HUES6 (cell line): ENCODE results near the gene MOSPD2.

Source experiments
- H3K27ac ChIP-seq: 2 replicates; pipeline ENCODE4 v1.7.0; 2013; ENCODE audit warnings: low read depth, mild to moderate bottlenecking, low read length, inconsistent platforms
- H3K27me3 ChIP-seq: 2 replicates; pipeline ENCODE4 v1.6.1; 2013; ENCODE audit warnings: low read length; ENCODE audit not compliant: control insufficient read depth, insufficient read depth
- H3K36me3 ChIP-seq: 2 replicates; pipeline ENCODE4 v1.6.1; 2013; ENCODE audit warnings: low read length; ENCODE audit not compliant: control insufficient read depth, insufficient read depth
- H3K4me1 ChIP-seq: 2 replicates; pipeline ENCODE4 v1.6.1; 2013; ENCODE audit warnings: low read length; ENCODE audit not compliant: control insufficient read depth, insufficient read depth
- H3K4me3 ChIP-seq: 2 replicates; pipeline ENCODE4 v1.5.1; 2013; ENCODE audit warnings: low read depth, low read length
- H3K9ac ChIP-seq: one replicate; pipeline ENCODE4 v1.6.1; 2013; ENCODE audit warnings: mild to moderate bottlenecking, low read length
- H3K9me3 ChIP-seq: 2 replicates; pipeline ENCODE4 v1.6.1; 2013; ENCODE audit warnings: low read depth, low read length; ENCODE audit not compliant: control insufficient read depth, insufficient read depth

MOSPD2 gene

GRCh38 chrX:14871767-14872166, 1.5 kb upstream of the MOSPD2 start:
- Histone ChIP-seq H3K27me3 (no peaks in the 10 kb centered on the region; the same call in 1 of the 2 replicates), H3K36me3 (peaks cover 30% of the 10 kb centered on the region), H3K4me1 (peaks cover 6% of the 10 kb centered on the region; the same call in 1 of the 2 replicates), H3K4me3 (peak overlapping the region; percentile 79), H3K9me3 (peaks cover 11% of the 10 kb centered on the region; the same call in 1 of the 2 replicates), H3K27ac (no peak overlapping the region), H3K9ac (no peak overlapping the region)

- H3K36me3 ChIP-seq: peaks cover 25% of the 10 kb centered on the region
- no peak overlapping the region for H3K27ac ChIP-seq
- peak overlapping the region; percentile 77 for H3K9ac ChIP-seq
- peak overlapping the region; percentile 79 for H3K4me3 ChIP-seq
- H3K4me1 ChIP-seq: peaks cover 6% of the 10 kb centered on the region; the same call in 1 of the 2 replicates
- H3K27me3 ChIP-seq: no peaks in the 10 kb centered on the region; the same call in 1 of the 2 replicates
- peaks cover 6% of the 10 kb centered on the region; the same call in 1 of the 2 replicates for H3K9me3 ChIP-seq
These were observed 866 bp upstream of the MOSPD2 start for GRCh38 chrX:14872355-14872754.

DNA sequence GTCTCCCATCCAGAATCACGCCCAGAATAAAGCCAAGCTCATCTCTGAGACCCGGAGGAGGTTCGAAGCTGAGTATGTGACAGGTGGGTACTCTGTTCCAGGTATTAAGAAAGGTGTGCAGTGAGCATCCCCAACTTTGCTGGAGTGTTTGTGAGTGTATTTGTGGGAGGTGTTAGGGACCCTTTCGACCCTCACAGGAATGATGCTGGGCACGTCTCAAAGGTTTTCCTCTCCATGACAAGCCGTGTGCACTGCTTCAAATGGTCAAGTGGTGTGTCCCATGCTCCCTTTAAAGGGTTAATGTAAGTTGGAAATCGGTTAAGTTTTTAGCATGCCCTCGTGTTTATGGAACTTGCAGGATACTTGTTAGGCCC, 442 bp downstream of the MOSPD2 start:
- peak overlapping the region; percentile 99 for H3K4me3 ChIP-seq
- no peaks in the 10 kb centered on the region; the same call in 1 of the 2 replicates for H3K27me3 ChIP-seq
- H3K9me3 ChIP-seq: no peaks in the 10 kb centered on the region; the same call in 1 of the 2 replicates
- H3K9ac ChIP-seq: peak overlapping the region; percentile 91
- peaks cover 13% of the 10 kb centered on the region for H3K36me3 ChIP-seq
- peaks cover 6% of the 10 kb centered on the region; the same call in 1 of the 2 replicates for H3K4me1 ChIP-seq
- peak overlapping the region; percentile 56; the same call in 1 of the 2 replicates for H3K27ac ChIP-seq

DNA sequence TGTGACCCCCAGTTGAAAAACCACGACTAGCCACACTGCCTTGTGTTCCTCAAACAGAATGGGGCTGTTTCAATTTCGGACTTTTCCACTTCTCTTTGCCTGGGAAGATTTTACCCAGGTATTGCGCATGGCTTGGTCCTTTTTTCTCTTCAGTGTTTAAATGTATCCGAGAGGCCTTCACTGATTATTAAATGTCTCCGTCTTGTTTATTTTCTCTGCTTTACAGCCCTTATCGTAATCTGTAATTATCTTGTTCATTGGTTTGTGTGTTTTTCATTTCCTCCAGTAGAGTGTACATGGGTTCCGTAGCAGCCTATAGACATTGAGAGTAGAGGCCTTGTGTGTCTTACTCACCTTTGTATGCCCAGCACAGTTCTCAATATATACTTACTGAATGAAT, 2.4 kb downstream of the MOSPD2 start:
- Histone ChIP-seq H3K27me3 (no peaks in the 10 kb centered on the region; the same call in 1 of the 2 replicates), H3K9ac (no peak overlapping the region), H3K4me3 (no peak overlapping the region), H3K36me3 (peaks cover 6% of the 10 kb centered on the region; the same call in 1 of the 2 replicates), H3K27ac (no peak overlapping the region), H3K4me1 (peaks cover 6% of the 10 kb centered on the region; the same call in 1 of the 2 replicates), H3K9me3 (no peaks in the 10 kb centered on the region)

GRCh38 chrX:14883826-14884225, 10.6 kb downstream of the MOSPD2 start:
- Histone ChIP-seq H3K27ac (no peak overlapping the region), H3K4me3 (no peak overlapping the region), H3K36me3 (no peaks in the 10 kb centered on the region)

GRCh38 chrX:14884714-14885113, 11.5 kb downstream of the MOSPD2 start:
- H3K4me3 ChIP-seq: no peak overlapping the region
- H3K9me3 ChIP-seq: no peaks in the 10 kb centered on the region
- no peaks in the 10 kb centered on the region for H3K36me3 ChIP-seq
- H3K9ac ChIP-seq: no peak overlapping the region
- no peak overlapping the region for H3K27ac ChIP-seq
- H3K4me1 ChIP-seq: no peaks in the 10 kb centered on the region
- no peaks in the 10 kb centered on the region for H3K27me3 ChIP-seq

More at GRCh38 chrX:14883826-14884225, 10.6 kb downstream of the MOSPD2 start:
- no peaks in the 10 kb centered on the region for H3K4me1 ChIP-seq
- H3K9me3 ChIP-seq: no peaks in the 10 kb centered on the region
- H3K27me3 ChIP-seq: no peaks in the 10 kb centered on the region
- no peak overlapping the region for H3K9ac ChIP-seq

GRCh38 chrX:14886252-14886651, 13.0 kb downstream of the MOSPD2 start:
- no peak overlapping the region for H3K4me3 ChIP-seq

DNA sequence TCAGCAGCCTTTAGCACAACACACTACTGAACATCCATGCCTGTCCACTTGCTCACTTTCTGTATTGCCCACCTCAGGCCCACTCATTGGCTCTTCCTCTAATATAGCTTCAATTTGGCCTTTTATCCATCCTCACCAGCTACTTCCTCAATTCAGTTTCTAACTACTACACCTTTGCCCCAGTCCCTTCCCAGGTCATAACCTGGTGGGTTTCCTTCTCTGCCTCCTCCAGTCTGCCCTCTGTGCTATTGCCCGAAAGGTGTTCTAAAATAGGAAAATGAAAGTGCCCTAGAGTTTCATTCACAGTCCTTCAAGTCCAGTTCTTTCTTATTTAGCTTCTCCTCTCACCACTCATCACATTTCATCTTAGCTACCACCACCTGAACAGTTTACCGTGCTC, 23.1 kb downstream of the MOSPD2 start:
- peaks cover 18% of the 10 kb centered on the region for H3K36me3 ChIP-seq
- no peak overlapping the region for H3K27ac ChIP-seq
- 0 out of 2 replicates have a peak, but pooled peaks cover 3% of the 10 kb centered on the region for H3K4me1 ChIP-seq
- H3K27me3 ChIP-seq: no peaks in the 10 kb centered on the region; the same call in 1 of the 2 replicates
- no peaks in the 10 kb centered on the region for H3K9me3 ChIP-seq
- no peak overlapping the region for H3K9ac ChIP-seq
- H3K4me3 ChIP-seq: no peak overlapping the region

More at GRCh38 chrX:14886252-14886651, 13.0 kb downstream of the MOSPD2 start:
- H3K27me3 ChIP-seq: no peaks in the 10 kb centered on the region
- H3K27ac ChIP-seq: no peak overlapping the region
- H3K9ac ChIP-seq: no peak overlapping the region
- no peaks in the 10 kb centered on the region for H3K4me1 ChIP-seq
- H3K9me3 ChIP-seq: no peaks in the 10 kb centered on the region
- H3K36me3 ChIP-seq: no peaks in the 10 kb centered on the region

GRCh38 chrX:14897042-14897441, 23.8 kb downstream of the MOSPD2 start:
- H3K4me1 ChIP-seq: 0 out of 2 replicates have a peak, but pooled peaks cover 3% of the 10 kb centered on the region
- H3K27me3 ChIP-seq: no peaks in the 10 kb centered on the region; the same call in 1 of the 2 replicates
- no peak overlapping the region for H3K27ac ChIP-seq
- no peaks in the 10 kb centered on the region for H3K9me3 ChIP-seq
- H3K36me3 ChIP-seq: peaks cover 18% of the 10 kb centered on the region
- no peak overlapping the region for H3K9ac ChIP-seq
- H3K4me3 ChIP-seq: no peak overlapping the region

DNA sequence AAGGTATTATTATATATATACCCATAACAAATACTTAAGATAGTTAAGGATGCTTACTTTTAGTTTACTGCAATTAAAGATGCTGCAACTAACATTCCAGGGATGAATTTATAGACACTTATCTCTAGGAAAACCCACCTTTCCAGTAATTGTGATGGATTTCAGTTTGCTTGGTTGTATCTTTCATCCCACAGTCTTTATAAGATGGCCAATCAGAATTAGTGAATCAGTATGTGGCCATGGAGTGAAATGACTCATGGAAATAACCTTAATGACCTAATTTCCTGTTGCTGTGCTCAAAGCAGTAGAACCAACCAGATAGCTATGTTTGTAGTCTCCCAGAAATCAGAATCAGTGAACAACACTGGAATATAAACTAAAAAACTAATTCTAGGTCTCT, 26.4 kb downstream of the MOSPD2 start:
- H3K9me3 ChIP-seq: peaks cover 7% of the 10 kb centered on the region
- H3K36me3 ChIP-seq: peaks cover 29% of the 10 kb centered on the region
- 0 out of 2 replicates have a peak, but pooled peaks cover 3% of the 10 kb centered on the region for H3K4me1 ChIP-seq
- no peaks in the 10 kb centered on the region; the same call in 1 of the 2 replicates for H3K27me3 ChIP-seq
- H3K27ac ChIP-seq: 0 out of 2 replicates have a peak overlapping the region, but pooled peaks have one; percentile 68
- no peak overlapping the region for H3K4me3 ChIP-seq
- H3K9ac ChIP-seq: no peak overlapping the region

- Histone ChIP-seq H3K27me3 (no peaks in the 10 kb centered on the region; the same call in 1 of the 2 replicates), H3K27ac (no peak overlapping the region), H3K9ac (no peak overlapping the region), H3K4me3 (no peak overlapping the region), H3K9me3 (peaks cover 10% of the 10 kb centered on the region), H3K4me1 (0 out of 2 replicates have a peak, but pooled peaks cover 3% of the 10 kb centered on the region), H3K36me3 (peaks cover 26% of the 10 kb centered on the region)
These were observed 29.3 kb downstream of the MOSPD2 start for GRCh38 chrX:14902537-14902936.
